ENCODE measurements around the gene NHSL2. TPM values are rescaled to one million over a fixed set of nuclear protein-coding genes. Genes with fewer than 3 reads are reported as not detected.
"Not testable (repeated sequence)": the region's sequence is repeated elsewhere in the genome, so short reads cannot be mapped to it uniquely, and the experiment has no call there.

NHSL2 gene
- total and polyA plus RNA-seq, 2 of the 13 experiments (the other 11 are each of a cell fraction or from before 2014, with no cell fraction given): not detected

DNA sequence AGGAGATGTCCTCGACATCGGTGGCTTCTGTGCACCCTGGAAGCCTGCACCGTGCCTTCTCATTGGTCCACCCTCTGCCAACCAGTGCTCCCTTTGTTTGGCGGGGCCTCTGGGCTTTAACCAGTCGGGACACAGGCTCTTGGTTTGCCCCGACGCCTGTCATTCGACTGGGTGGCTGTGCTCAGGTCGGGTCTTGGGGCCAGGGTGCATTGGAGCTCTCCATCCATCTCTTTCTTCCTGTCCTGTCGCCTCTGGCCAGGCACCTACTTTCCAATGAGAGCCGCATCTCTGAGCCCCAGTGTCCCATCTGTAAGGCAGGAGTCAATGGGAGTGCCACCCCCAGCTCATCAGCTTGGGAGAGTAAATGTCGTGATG is 37.2 kb upstream of the NHSL2 start:
- H3K4me1 ChIP-seq (ENCODE audit: insufficient read depth, low read length): no peaks in the 10 kb centered on the region
- no peak overlapping the region for H3K27ac ChIP-seq (ENCODE audit: extremely low read length, insufficient read depth, low read length)
- no peak overlapping the region for H2AFZ ChIP-seq (ENCODE audit: low read length)
- CTCF ChIA-PET (ENCODE audit: low intra/inter-chr PET ratio, low total read pairs): no interaction called here
- DNase-seq (ENCODE audit: low spot score): no peak
- no peak for TF ChIP-seq NR2F6 (IDR thresholded peaks at IDR 0.05)
- no peak for TF ChIP-seq NR2F6 (CRISPR knock-in tag; IDR thresholded peaks at IDR 0.05)
- no peak for TF ChIP-seq ZBTB26 (CRISPR knock-in tag; IDR thresholded peaks at IDR 0.05; ENCODE audit: borderline replicate concordance)
- no peak for TF ChIP-seq ZNF225 (CRISPR knock-in tag; IDR thresholded peaks at IDR 0.05)
- no peak for TF ChIP-seq CBFB (CRISPR knock-in tag; IDR thresholded peaks at IDR 0.05)
- TF ChIP-seq CHD4 (IDR thresholded peaks at IDR 0.05; ENCODE audit: borderline replicate concordance, low read length): no peak
- TF ChIP-seq ZNF7 (CRISPR knock-in tag; IDR thresholded peaks at IDR 0.05): no peak
- no peak for TF ChIP-seq RBFOX2 (IDR thresholded peaks at IDR 0.05; ENCODE audit: low read depth, low read length)
- TF ChIP-seq REXO4 (CRISPR knock-in tag; IDR thresholded peaks at IDR 0.05; ENCODE audit: borderline replicate concordance): no peak
- TF ChIP-seq, protein P1, sequence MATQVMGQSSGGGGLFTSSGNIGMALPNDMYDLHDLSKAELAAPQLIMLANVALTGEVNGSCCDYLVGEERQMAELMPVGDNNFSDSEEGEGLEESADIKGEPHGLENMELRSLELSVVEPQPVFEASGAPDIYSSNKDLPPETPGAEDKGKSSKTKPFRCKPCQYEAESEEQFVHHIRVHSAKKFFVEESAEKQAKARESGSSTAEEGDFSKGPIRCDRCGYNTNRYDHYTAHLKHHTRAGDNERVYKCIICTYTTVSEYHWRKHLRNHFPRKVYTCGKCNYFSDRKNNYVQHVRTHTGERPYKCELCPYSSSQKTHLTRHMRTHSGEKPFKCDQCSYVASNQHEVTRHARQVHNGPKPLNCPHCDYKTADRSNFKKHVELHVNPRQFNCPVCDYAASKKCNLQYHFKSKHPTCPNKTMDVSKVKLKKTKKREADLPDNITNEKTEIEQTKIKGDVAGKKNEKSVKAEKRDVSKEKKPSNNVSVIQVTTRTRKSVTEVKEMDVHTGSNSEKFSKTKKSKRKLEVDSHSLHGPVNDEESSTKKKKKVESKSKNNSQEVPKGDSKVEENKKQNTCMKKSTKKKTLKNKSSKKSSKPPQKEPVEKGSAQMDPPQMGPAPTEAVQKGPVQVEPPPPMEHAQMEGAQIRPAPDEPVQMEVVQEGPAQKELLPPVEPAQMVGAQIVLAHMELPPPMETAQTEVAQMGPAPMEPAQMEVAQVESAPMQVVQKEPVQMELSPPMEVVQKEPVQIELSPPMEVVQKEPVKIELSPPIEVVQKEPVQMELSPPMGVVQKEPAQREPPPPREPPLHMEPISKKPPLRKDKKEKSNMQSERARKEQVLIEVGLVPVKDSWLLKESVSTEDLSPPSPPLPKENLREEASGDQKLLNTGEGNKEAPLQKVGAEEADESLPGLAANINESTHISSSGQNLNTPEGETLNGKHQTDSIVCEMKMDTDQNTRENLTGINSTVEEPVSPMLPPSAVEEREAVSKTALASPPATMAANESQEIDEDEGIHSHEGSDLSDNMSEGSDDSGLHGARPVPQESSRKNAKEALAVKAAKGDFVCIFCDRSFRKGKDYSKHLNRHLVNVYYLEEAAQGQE (IDR thresholded peaks at IDR 0.05; ENCODE audit: borderline replicate concordance in 1 of 2, low read depth in 1 of 2, low read length in 2 of 2): no peak
- TF ChIP-seq HNRNPK (IDR thresholded peaks at IDR 0.05; ENCODE audit: low read depth, low read length, poor library complexity, severe bottlenecking): no peak
- TF ChIP-seq ZNF230 (CRISPR knock-in tag; IDR thresholded peaks at IDR 0.05): no peak
- no peak for TF ChIP-seq TAF15 (IDR thresholded peaks at IDR 0.05; ENCODE audit: low read depth, low read length, poor library complexity, severe bottlenecking)
- FAIRE-seq: no peak
- in situ Hi-C loops (cut with HindIII; ENCODE audit: extremely low pct_ligation_motif_present, low pct_unique_long_range_greater_than_20kb) (no loop called here), intact Hi-C loops (cut with micrococcal nuclease; ENCODE audit: unreplicated experiment) (no loop called here)
- no CpG with 5 or more reads among the region's 12 CpGs for WGBS (ENCODE audit: low lambda C conversion rate)
- no peaks in the 10 kb centered on the region for H3K36me3 ChIP-seq (replicated peaks in 1 of 2; ENCODE audit: control insufficient read depth in 1 of 2, insufficient read depth in 2 of 2, low read length in 2 of 2)
- no peaks in the 10 kb centered on the region for H3K27me3 ChIP-seq (ENCODE audit: control insufficient read depth in 1 of 2, insufficient read depth in 2 of 2, low read length in 2 of 2)
- no peaks in the 10 kb centered on the region for H3K79me2 ChIP-seq (ENCODE audit: insufficient read depth, low read length)
- H3K4me2 ChIP-seq (ENCODE audit: low read depth, low read length): no peak overlapping the region
- ATAC-seq: no peak
- H3K4me3 ChIP-seq (replicated peaks in 1 of 3; ENCODE audit: insufficient read depth in 1 of 3, low read depth in 2 of 3, low read length in 3 of 3): no peak overlapping the region
- H3K9me3 ChIP-seq (ENCODE audit: low read length): no peaks in the 10 kb centered on the region
- no TSS peak for BruUV-seq (replicated peaks)
- H4K20me1 ChIP-seq (ENCODE audit: insufficient read depth, low read length): no peaks in the 10 kb centered on the region
- H3K9ac ChIP-seq (ENCODE audit: insufficient read depth, low read depth, low read length): no peak overlapping the region
- POLR2A ChIA-PET: no interaction called here

DNA sequence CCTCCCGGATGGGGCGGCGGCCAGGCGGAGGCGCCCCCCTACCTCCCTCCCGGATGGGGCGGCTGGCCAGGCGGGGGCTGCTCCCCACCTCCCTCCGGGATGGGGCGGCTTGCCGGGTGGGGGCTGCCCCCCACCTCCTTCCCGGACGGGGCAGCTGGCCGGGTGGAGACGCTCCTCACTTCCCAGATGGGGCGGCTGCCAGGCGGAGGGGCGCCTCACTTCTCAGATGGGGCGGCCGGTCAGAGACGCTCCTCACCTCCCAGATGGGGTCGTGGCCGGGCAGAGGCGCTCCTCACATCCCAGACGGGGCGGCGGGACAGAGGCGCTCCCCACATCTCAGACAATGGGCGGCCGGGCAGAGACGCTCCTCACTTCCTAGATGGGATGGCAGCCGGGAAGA is 33.8 kb upstream of the NHSL2 start:
- H3K27me3 ChIP-seq (ENCODE audit: control insufficient read depth in 1 of 2, insufficient read depth in 2 of 2, low read length in 2 of 2); in situ Hi-C loops (cut with HindIII; ENCODE audit: extremely low pct_ligation_motif_present, low pct_unique_long_range_greater_than_20kb); CTCF ChIA-PET (ENCODE audit: low intra/inter-chr PET ratio, low total read pairs); H3K27ac ChIP-seq (ENCODE audit: extremely low read length, insufficient read depth, low read length); FAIRE-seq; POLR2A ChIA-PET; H3K4me1 ChIP-seq (ENCODE audit: insufficient read depth, low read length); H3K4me3 ChIP-seq (replicated peaks in 1 of 3; ENCODE audit: insufficient read depth in 1 of 3, low read depth in 2 of 3, low read length in 3 of 3); H2AFZ ChIP-seq (ENCODE audit: low read length); H3K9ac ChIP-seq (ENCODE audit: insufficient read depth, low read depth, low read length); ATAC-seq; DNase-seq (ENCODE audit: low spot score); H3K36me3 ChIP-seq (replicated peaks in 1 of 2; ENCODE audit: control insufficient read depth in 1 of 2, insufficient read depth in 2 of 2, low read length in 2 of 2); H3K79me2 ChIP-seq (ENCODE audit: insufficient read depth, low read length); H3K9me3 ChIP-seq (ENCODE audit: low read length); H4K20me1 ChIP-seq (ENCODE audit: insufficient read depth, low read length); BruUV-seq (replicated peaks); H3K4me2 ChIP-seq (ENCODE audit: low read depth, low read length); intact Hi-C loops (cut with micrococcal nuclease; ENCODE audit: unreplicated experiment): not testable (repeated sequence)
- WGBS (ENCODE audit: low lambda C conversion rate): 94% methylated on average over 5 of the region's 32 CpGs

Data from HepG2 (cell line).